CD14-positive monocyte (primary cell): Measurements from ENCODE around the gene SLC25A43. TPM values are rescaled to one million over a fixed set of nuclear protein-coding genes. Genes with fewer than 3 reads are reported as not detected.
"Not testable (repeated sequence)": the region's sequence is repeated elsewhere in the genome, so short reads cannot be mapped to it uniquely, and the experiment has no call there.

Experiments used
- DNase-seq, 3 donors: peaks; one replicate each; pipeline ENCODE4 v3.0.0-alpha.2; 2011 to 2022
- H2AFZ ChIP-seq: 2 replicates; pipeline ENCODE4 v1.6.0; 2012; ENCODE audit warnings: mild to moderate bottlenecking, low read depth, low read length, inconsistent platforms; ENCODE audit not compliant: insufficient read depth, poor library complexity, severe bottlenecking
- H3K27ac ChIP-seq, 2 donors: 1 replicate in 1 of 2; 2 replicates in 1 of 2; pipeline ENCODE4 v1.5.1; 2012 to 2013; ENCODE audit warnings: low read length in 2 of 2, control low read depth in 1 of 2, inconsistent platforms in 1 of 2, low read depth in 1 of 2, mild to moderate bottlenecking in 1 of 2
- H3K27me3 ChIP-seq, 2 donors: one replicate each; pipeline versions ENCODE4 v1.6.0 to v1.6.1; 2011 to 2013; ENCODE audit warnings: low read length in 2 of 2; ENCODE audit not compliant: control insufficient read depth in 2 of 2, insufficient read depth in 2 of 2
- H3K36me3 ChIP-seq, 2 donors: replicated peaks in 1 of 2; 1 replicate in 1 of 2; 2 replicates in 1 of 2; pipeline versions ENCODE4 v1.5.1 to v1.6.1; 2012 to 2013; ENCODE audit warnings: low read length in 2 of 2, control low read depth in 1 of 2, inconsistent platforms in 1 of 2, mild to moderate bottlenecking in 1 of 2; ENCODE audit not compliant: insufficient read depth in 2 of 2, control insufficient read depth in 1 of 2
- H3K4me1 ChIP-seq, 2 donors: 1 replicate in 1 of 2; 2 replicates in 1 of 2; pipeline versions ENCODE4 v1.5.1 to v1.6.1; 2012 to 2013; ENCODE audit warnings: low read length in 2 of 2, control low read depth in 1 of 2, inconsistent platforms in 1 of 2, mild to moderate bottlenecking in 1 of 2, moderate library complexity in 1 of 2; ENCODE audit not compliant: insufficient read depth in 2 of 2, control insufficient read depth in 1 of 2
- H3K4me2 ChIP-seq: replicated peaks from 2 replicates; pipeline ENCODE3; 2012; ENCODE audit warnings: low read length, moderate library complexity, mild to moderate bottlenecking; ENCODE audit not compliant: poor library complexity, severe bottlenecking; ENCODE audit errors: extremely low read depth
- H3K4me3 ChIP-seq, 3 experiments: fragments of 200-600 bp in 1 of 3; sonication (generic) in 1 of 3; replicated peaks in 1 of 3; 1 replicate in 2 of 3; 2 replicates in 1 of 3; pipeline ENCODE4 v1.5.1; 2011 to 2013; ENCODE audit warnings: low read length in 3 of 3, mild to moderate bottlenecking in 3 of 3, control low read depth in 2 of 3, low read depth in 2 of 3, inconsistent platforms in 1 of 3, moderate library complexity in 1 of 3
- H3K79me2 ChIP-seq: 2 replicates; pipeline ENCODE4 v1.6.0; 2012; ENCODE audit warnings: mild to moderate bottlenecking, control low read depth, inconsistent platforms, low read length, moderate library complexity; ENCODE audit not compliant: insufficient read depth
- H3K9ac ChIP-seq: 2 replicates; pipeline ENCODE4 v1.6.0; 2017; ENCODE audit warnings: low read length, mild to moderate bottlenecking; ENCODE audit not compliant: insufficient read depth, poor library complexity, severe bottlenecking
- H3K9me3 ChIP-seq, 2 donors: replicated peaks in 1 of 2; 1 replicate in 1 of 2; 2 replicates in 1 of 2; pipeline versions ENCODE4 v1.5.1 to v1.6.1; 2012 to 2013; ENCODE audit warnings: low read length in 2 of 2, control low read depth in 1 of 2; ENCODE audit not compliant: control insufficient read depth in 1 of 2, insufficient read depth in 1 of 2
- H4K20me1 ChIP-seq: 2 replicates; pipeline ENCODE4 v1.6.0; 2012; ENCODE audit warnings: mild to moderate bottlenecking, low read length, control low read depth, moderate library complexity; ENCODE audit not compliant: insufficient read depth
- H3K27ac Mint-ChIP-seq, 7 donors: one replicate each; pipeline ENCODE4 v1.8.0; 2020; ENCODE audit warnings: mild to moderate bottlenecking in 7 of 7, mixed read lengths in 7 of 7, moderate library complexity in 6 of 7, inconsistent platforms in 2 of 7
- H3K27me3 Mint-ChIP-seq, 3 donors: one replicate each; pipeline ENCODE4 v1.8.0; 2021 to 2022; ENCODE audit warnings: low read depth in 3 of 3, mild to moderate bottlenecking in 3 of 3, mixed read lengths in 3 of 3, moderate library complexity in 3 of 3, inconsistent platforms in 1 of 3
- H3K36me3 Mint-ChIP-seq, 2 donors: one replicate each; pipeline ENCODE4 v1.8.0; 2020; ENCODE audit warnings: mixed read lengths in 2 of 2, inconsistent platforms in 1 of 2, mild to moderate bottlenecking in 1 of 2
- H3K4me1 Mint-ChIP-seq: one replicate; pipeline ENCODE4 v1.8.0; 2020; ENCODE audit warnings: mild to moderate bottlenecking, mixed read lengths
- H3K4me3 Mint-ChIP-seq, 2 donors: one replicate each; pipeline ENCODE4 v1.8.0; 2020; ENCODE audit warnings: mild to moderate bottlenecking in 2 of 2, mixed read lengths in 2 of 2, moderate library complexity in 1 of 2
- H3K9me3 Mint-ChIP-seq, 7 donors: one replicate each; pipeline ENCODE4 v1.8.0; 2020 to 2022; ENCODE audit warnings: mixed read lengths in 7 of 7, mild to moderate bottlenecking in 6 of 7, moderate library complexity in 6 of 7, inconsistent platforms in 2 of 7
- WGBS: methylation state at CpG from one replicate; pipeline ENCODE4 v1.1.5; 2013; ENCODE audit warnings: missing lambda C conversion rate; ENCODE audit not compliant: insufficient coverage; 5-methylcytosine and 5-hydroxymethylcytosine counted together
- intact Hi-C, 2 donors: fragments of 100-400 bp; cut with micrococcal nuclease; formaldehyde crosslinking; loops; one replicate each; pipeline versions ENCODE4 v1.15.0 to v1.15.1; 2023
- polyA plus RNA-seq, 3 donors: library from polyadenylated mRNA; depleted of rRNA in 1 of 3; unstranded in 2 of 3; stranded (reverse) in 1 of 3; fragments of 300-500 nt in 2 of 3; fragments of >200 nt in 1 of 3; fragmentation: Illumina TruSeq in 2 of 3; gene quantifications; 1 replicate in 2 of 3; 2 replicates in 1 of 3; pipeline ENCODE4 v1.2.3, GENCODE V29; 2012 to 2021
- TF ChIP-seq, protein P1 (sequence below): fragments of 200-600 bp; IDR thresholded peaks from one replicate; pipeline ENCODE4 v1.8.0; 2022; ENCODE audit warnings: antibody characterized with exemption, mild to moderate bottlenecking

The SLC25A43 gene
- polyA plus RNA-seq, 3 donors, result 6.8 to 9.2 (median 8.6) TPM

GRCh38 chrX:119486745-119487144 lies 87.6 kb downstream of the SLC25A43 start:
- Mint-ChIP-seq H3K27me3 (peaks cover 0 to 22% (median 2%) of the 10 kb centered on the region in 3 donors), H3K9me3 (peaks cover 0 to 3% (median 0%) of the 10 kb centered on the region in 7 donors), H3K36me3 (no peaks in the 10 kb centered on the region), H3K4me1 (peaks cover 7% of the 10 kb centered on the region), H3K27ac (no peak overlapping the region), H3K4me3 (no peak overlapping the region)
- H3K4me3 ChIP-seq, result no peak overlapping the region
- TF ChIP-seq, protein P1, sequence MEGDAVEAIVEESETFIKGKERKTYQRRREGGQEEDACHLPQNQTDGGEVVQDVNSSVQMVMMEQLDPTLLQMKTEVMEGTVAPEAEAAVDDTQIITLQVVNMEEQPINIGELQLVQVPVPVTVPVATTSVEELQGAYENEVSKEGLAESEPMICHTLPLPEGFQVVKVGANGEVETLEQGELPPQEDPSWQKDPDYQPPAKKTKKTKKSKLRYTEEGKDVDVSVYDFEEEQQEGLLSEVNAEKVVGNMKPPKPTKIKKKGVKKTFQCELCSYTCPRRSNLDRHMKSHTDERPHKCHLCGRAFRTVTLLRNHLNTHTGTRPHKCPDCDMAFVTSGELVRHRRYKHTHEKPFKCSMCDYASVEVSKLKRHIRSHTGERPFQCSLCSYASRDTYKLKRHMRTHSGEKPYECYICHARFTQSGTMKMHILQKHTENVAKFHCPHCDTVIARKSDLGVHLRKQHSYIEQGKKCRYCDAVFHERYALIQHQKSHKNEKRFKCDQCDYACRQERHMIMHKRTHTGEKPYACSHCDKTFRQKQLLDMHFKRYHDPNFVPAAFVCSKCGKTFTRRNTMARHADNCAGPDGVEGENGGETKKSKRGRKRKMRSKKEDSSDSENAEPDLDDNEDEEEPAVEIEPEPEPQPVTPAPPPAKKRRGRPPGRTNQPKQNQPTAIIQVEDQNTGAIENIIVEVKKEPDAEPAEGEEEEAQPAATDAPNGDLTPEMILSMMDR, result no peak
- H4K20me1 ChIP-seq, result no peaks in the 10 kb centered on the region
- no peaks in the 10 kb centered on the region for H3K36me3 ChIP-seq
- H3K9ac ChIP-seq, result no peak overlapping the region
- H3K27ac ChIP-seq, result no peak overlapping the region
- H3K4me1 ChIP-seq, result peaks cover 8 to 11% of the 10 kb centered on the region in 2 donors
- no peaks in the 10 kb centered on the region for H3K79me2 ChIP-seq
- intact Hi-C loops, result no loop called here
- no peaks in the 10 kb centered on the region for H3K9me3 ChIP-seq
- H3K4me2 ChIP-seq, result no peak overlapping the region
- 100% methylated on average over 1 of the region's 11 CpGs for WGBS
- no peak for DNase-seq
- H2AFZ ChIP-seq, result no peak overlapping the region
- no peaks in the 10 kb centered on the region for H3K27me3 ChIP-seq

GRCh38 chrX:119487766-119488165 lies 88.6 kb downstream of the SLC25A43 start:
- not testable (repeated sequence) for H2AFZ ChIP-seq

More at GRCh38 chrX:119487766-119488165, 88.6 kb downstream of the SLC25A43 start:
- H3K36me3 Mint-ChIP-seq, DNase-seq, H3K4me3 Mint-ChIP-seq, H3K4me1 Mint-ChIP-seq, H3K79me2 ChIP-seq, H3K4me3 ChIP-seq, H3K9me3 ChIP-seq, H3K27ac Mint-ChIP-seq, H3K27me3 ChIP-seq, H3K36me3 ChIP-seq, H3K4me1 ChIP-seq, H3K4me2 ChIP-seq, H3K27ac ChIP-seq, intact Hi-C loops, H4K20me1 ChIP-seq, H3K9ac ChIP-seq, H3K9me3 Mint-ChIP-seq: not testable (repeated sequence)
- peaks cover 0 to 21% (median 0%) of the 10 kb centered on the region in 3 donors for H3K27me3 Mint-ChIP-seq
- WGBS, result 100% methylated on average over 1 of the region's 24 CpGs
